Transverse colon (tissue), 4 donors: Measurements from ENCODE around the gene RBMX. TPM values are rescaled to one million over a fixed set of nuclear protein-coding genes. Genes with fewer than 3 reads are reported as not detected.

ENCODE experiments used
- DNase-seq: peaks from one replicate; pipeline ENCODE4 v3.0.0-alpha.2; 2019
- H3K27ac ChIP-seq, 4 donors: fragments of 200-600 bp; sonication (generic); 2 replicates each; pipeline ENCODE4 v1.5.1; 2016 to 2018; ENCODE audit warnings: inconsistent platforms in 4 of 4
- H3K27me3 ChIP-seq: fragments of 200-600 bp; sonication (generic); 2 replicates; pipeline ENCODE4 v1.5.1; 2017; ENCODE audit warnings: inconsistent platforms
- H3K36me3 ChIP-seq, 4 donors: fragments of 200-600 bp; sonication (generic); 2 replicates each; pipeline ENCODE4 v1.5.1; 2017 to 2019; ENCODE audit warnings: inconsistent platforms in 4 of 4
- H3K4me1 ChIP-seq, 4 donors: fragments of 200-600 bp; sonication (generic); 2 replicates each; pipeline ENCODE4 v1.5.1; 2017 to 2020; ENCODE audit warnings: inconsistent platforms in 4 of 4
- H3K4me3 ChIP-seq, 4 donors: fragments of 200-600 bp; sonication (generic); 1 replicate in 1 of 4; 2 replicates in 3 of 4; pipeline versions ENCODE4 v1.5.1 to v1.6.1; 2017 to 2019; ENCODE audit warnings: inconsistent platforms in 4 of 4
- H3K9me3 ChIP-seq, 2 donors: fragments of 200-600 bp; sonication (generic); 2 replicates each; pipeline ENCODE4 v1.5.1; 2017 to 2019; ENCODE audit warnings: inconsistent platforms in 2 of 2
- EP300 ChIP-seq: sonication (generic); formaldehyde crosslinking; IDR thresholded peaks from one replicate; pipeline ENCODE4 v1.6.1; 2017; ENCODE audit warnings: antibody characterized with exemption, low read depth
- POLR2A ChIP-seq: fragments of 450-650 bp; IDR thresholded peaks from one replicate; pipeline ENCODE4 v1.6.1; 2016; ENCODE audit warnings: antibody characterized with exemption, mild to moderate bottlenecking, moderate library complexity
- POLR2AphosphoS5 ChIP-seq, 3 donors: sonication (generic); formaldehyde crosslinking; IDR thresholded peaks; one replicate each; pipeline ENCODE4 v1.6.1; 2016; ENCODE audit warnings: antibody characterized with exemption in 3 of 3
- WGBS, 2 donors: methylation state at CpG; one replicate each; pipeline ENCODE4 v1.1.5; 2018; ENCODE audit warnings: low coverage in 1 of 2; 5-methylcytosine and 5-hydroxymethylcytosine counted together
- in situ Hi-C, 4 donors: fragments of 200-750 bp; cut with MboI; loops; one replicate each; pipeline versions ENCODE4 v1.15.0 to v1.15.1; 2017; ENCODE audit warnings: low sequenced_read_pairs in 3 of 4, low pct_ligation_motif_present in 1 of 4, low pct_unique_long_range_greater_than_20kb in 1 of 4
- intact Hi-C: fragments of 100-400 bp; cut with DNase I; formaldehyde crosslinking; loops from one replicate; pipeline ENCODE4 v1.15.1; 2023; ENCODE audit warnings: low total_unique reads
- total RNA-seq, 4 donors: library from RNA; depleted of rRNA; stranded (reverse); fragments of >200 nt; gene quantifications; one replicate each; pipeline ENCODE4 v1.1.0, GENCODE V29; 2016
- TF ChIP-seq, protein P1 (sequence below), 5 experiments: fragments of 200-600 bp in 3 of 5; fragments of 450-650 bp in 2 of 5; sonication (generic) in 3 of 5; IDR thresholded peaks; 1 replicate in 2 of 5; 2 replicates in 3 of 5; pipeline ENCODE4 v1.5.1; 2016 to 2017; ENCODE audit warnings: antibody characterized with exemption in 5 of 5, inconsistent platforms in 3 of 5, mild to moderate bottlenecking in 2 of 5, moderate library complexity in 1 of 5

The RBMX gene
- total RNA-seq, 4 donors from 2014 or later = 116 to 212 (median 206) TPM

DNA sequence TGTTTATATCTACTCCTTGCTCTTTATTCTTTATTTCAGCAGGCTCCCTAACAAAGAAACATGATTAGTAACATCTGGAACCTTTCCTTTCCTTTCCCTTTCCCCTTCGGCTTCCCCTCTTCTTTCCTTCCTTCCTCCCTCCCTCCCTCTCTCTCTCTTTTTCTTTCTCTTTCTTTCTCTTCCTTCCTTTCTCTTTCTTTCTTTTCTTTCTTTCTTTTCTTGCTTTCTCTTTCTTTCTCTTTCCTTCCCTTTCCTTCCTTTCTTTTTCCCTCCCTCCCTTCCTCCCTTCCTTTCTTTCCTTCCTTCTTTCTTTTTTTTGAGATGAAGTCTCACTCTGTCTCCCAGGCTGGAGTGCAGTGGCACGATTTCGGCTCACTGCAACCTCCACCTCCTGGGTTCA is 30.7 kb upstream of the RBMX start:
- intact Hi-C loops (no loop called here), in situ Hi-C loops (loop anchor here in 1 of 4 donors (25.0 kb wide), 1 partner anchor 199 kb away; no protein-coding TSS in a partner anchor)
- Histone ChIP-seq H3K4me3 (no peak overlapping the region), H3K9me3 (no peaks in the 10 kb centered on the region), H3K36me3 (no peaks in the 10 kb centered on the region), H3K4me1 (no peaks in the 10 kb centered on the region), H3K27ac (peak overlapping the region in 3 of 4 donors; percentile 79 to 92 (median 90)), H3K27me3 (no peaks in the 10 kb centered on the region)
- 20 to 72% methylated on average over 1 to 3 of the region's 3 CpGs for WGBS, 2 donors
- no peak for DNase-seq
- no peak for TF ChIP-seq POLR2A
- TF ChIP-seq, protein P1, sequence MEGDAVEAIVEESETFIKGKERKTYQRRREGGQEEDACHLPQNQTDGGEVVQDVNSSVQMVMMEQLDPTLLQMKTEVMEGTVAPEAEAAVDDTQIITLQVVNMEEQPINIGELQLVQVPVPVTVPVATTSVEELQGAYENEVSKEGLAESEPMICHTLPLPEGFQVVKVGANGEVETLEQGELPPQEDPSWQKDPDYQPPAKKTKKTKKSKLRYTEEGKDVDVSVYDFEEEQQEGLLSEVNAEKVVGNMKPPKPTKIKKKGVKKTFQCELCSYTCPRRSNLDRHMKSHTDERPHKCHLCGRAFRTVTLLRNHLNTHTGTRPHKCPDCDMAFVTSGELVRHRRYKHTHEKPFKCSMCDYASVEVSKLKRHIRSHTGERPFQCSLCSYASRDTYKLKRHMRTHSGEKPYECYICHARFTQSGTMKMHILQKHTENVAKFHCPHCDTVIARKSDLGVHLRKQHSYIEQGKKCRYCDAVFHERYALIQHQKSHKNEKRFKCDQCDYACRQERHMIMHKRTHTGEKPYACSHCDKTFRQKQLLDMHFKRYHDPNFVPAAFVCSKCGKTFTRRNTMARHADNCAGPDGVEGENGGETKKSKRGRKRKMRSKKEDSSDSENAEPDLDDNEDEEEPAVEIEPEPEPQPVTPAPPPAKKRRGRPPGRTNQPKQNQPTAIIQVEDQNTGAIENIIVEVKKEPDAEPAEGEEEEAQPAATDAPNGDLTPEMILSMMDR (IDR thresholded peaks at IDR 0.05) = no peak
- no peak for TF ChIP-seq EP300
- no peak for TF ChIP-seq POLR2AphosphoS5 (IDR thresholded peaks at IDR 0.05)

DNA sequence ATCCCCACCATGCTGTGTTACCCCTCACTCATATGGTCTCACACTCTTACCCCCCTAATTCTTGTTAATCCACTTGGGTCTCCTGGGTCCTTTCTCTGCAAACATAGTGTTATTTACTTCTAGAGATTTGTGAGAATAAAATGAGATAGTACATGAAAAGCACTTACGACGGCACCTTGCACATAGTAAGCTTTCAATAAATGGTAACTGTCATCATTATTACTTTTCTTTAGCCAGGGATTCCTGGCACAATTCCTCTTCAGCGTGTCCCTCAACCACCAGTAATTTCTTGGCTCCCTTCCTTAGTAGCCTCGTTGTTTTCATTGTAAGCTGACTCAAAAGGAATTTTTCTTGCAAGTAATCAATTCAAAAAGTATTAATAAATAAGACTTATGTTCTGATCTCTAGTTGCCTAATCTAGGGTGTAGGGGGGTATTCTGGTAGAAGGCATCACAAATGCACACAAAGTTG is 30.1 kb upstream of the RBMX start:
- WGBS, 2 donors = 0 to 41% methylated on average over 1 to 4 of the region's 4 CpGs
- intact Hi-C loops (no loop called here), in situ Hi-C loops (loop anchor here in 1 of 4 donors (25.0 kb wide), 1 partner anchor 198 kb away; no protein-coding TSS in a partner anchor)
- H3K4me3 ChIP-seq = peak overlapping the region in 2 of 4 donors; percentile 40 to 77
- H3K27ac ChIP-seq = peak overlapping the region; percentile 79 to 92 (median 90)
- TF ChIP-seq POLR2A (no peak), POLR2AphosphoS5 (IDR thresholded peaks at IDR 0.05) (no peak), EP300 (no peak)
- TF ChIP-seq, protein P1 (IDR thresholded peaks at IDR 0.05) = no peak
- no peaks in the 10 kb centered on the region for H3K4me1 ChIP-seq
- H3K9me3 ChIP-seq = no peaks in the 10 kb centered on the region
- no peaks in the 10 kb centered on the region for H3K36me3 ChIP-seq
- no peaks in the 10 kb centered on the region for H3K27me3 ChIP-seq
- DNase-seq = no peak

- WGBS, 2 donors = 3 to 41% methylated on average over 6 to 26 of the region's 26 CpGs
- in situ Hi-C loops = loop anchor here in 1 of 4 donors (25.0 kb wide), 1 partner anchor 198 kb away; no protein-coding TSS in a partner anchor
- TF ChIP-seq POLR2AphosphoS5 (IDR thresholded peaks at IDR 0.05) (peak in 2 of 3 donors; percentile 48 to 75), POLR2A (peak; percentile 60), EP300 (no peak)
- TF ChIP-seq, protein P1 (IDR thresholded peaks at IDR 0.05) = no peak
These were observed 29.4 kb upstream of the RBMX start for GRCh38 chrX:136909706-136910564.

DNA sequence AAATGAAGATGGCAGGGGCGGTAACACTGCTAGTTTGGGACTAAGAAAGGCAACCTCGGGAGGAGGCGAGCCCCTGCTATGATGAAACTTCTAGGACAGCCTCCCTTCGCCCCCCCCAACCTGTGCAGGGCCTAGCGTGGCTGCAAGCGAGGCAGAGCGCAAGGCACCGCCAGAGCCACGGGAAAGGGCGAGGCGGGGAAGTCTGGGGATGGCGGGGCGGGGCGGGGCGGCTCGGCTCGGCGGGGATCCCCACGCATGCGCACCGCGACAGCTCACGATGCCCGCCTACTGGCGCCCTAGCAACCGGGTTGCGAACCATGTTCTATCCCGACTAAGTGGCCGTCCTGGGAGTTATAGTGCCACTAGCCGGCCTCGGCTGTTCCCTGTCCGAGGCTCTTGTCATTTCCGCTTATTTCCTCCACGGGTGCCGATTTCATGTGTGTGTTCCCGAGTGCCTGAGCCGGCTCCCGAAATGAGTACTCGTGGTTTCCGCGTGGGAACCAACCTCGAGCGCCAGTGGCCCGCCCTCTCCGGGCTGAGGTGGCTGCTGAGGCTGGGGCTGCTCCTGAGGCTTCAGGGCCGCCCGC is 28.7 kb upstream of the RBMX start:
- Histone ChIP-seq H3K27ac (peak overlapping the region; percentile 79 to 92 (median 90)), H3K36me3 (no peaks in the 10 kb centered on the region), H3K4me3 (peak overlapping the region; percentile 40 to 77 (median 52)), H3K4me1 (no peaks in the 10 kb centered on the region), H3K27me3 (no peaks in the 10 kb centered on the region), H3K9me3 (no peaks in the 10 kb centered on the region)
- TF ChIP-seq EP300 (no peak), POLR2AphosphoS5 (IDR thresholded peaks at IDR 0.05) (peak in 1 of 3 donors; percentile 18)
- TF ChIP-seq, protein P1 (IDR thresholded peaks at IDR 0.05) = no peak
- in situ Hi-C loops = loop anchor here in 1 of 4 donors (25.0 kb wide), 1 partner anchor 197 kb away; no protein-coding TSS in a partner anchor
- peak; percentile 84 for DNase-seq
- intact Hi-C loops = no loop called here
- 36% methylated on average over 37 of the region's 47 CpGs; no CpG with 5 or more reads in 1 of the 2 donors for WGBS, 2 donors

More at GRCh38 chrX:136909706-136910564, 29.4 kb upstream of the RBMX start:
- H3K9me3 ChIP-seq = no peaks in the 10 kb centered on the region
- peak overlapping the region; percentile 40 to 77 (median 52) for H3K4me3 ChIP-seq
- intact Hi-C loops = no loop called here
- no peaks in the 10 kb centered on the region for H3K27me3 ChIP-seq
- no peaks in the 10 kb centered on the region for H3K36me3 ChIP-seq
- DNase-seq = peak; percentile 83
- H3K27ac ChIP-seq = peak overlapping the region; percentile 79 to 92 (median 90)
- no peaks in the 10 kb centered on the region for H3K4me1 ChIP-seq
